ENCODE data around the gene TBC1D9B.

Gene TBC1D9B

GRCh38 chr5:179906795-179907555 lies 722 bp downstream of the TBC1D9B start:
- no peak for DNase-seq

GRCh38 chr5:179906294-179906794 lies 1.4 kb downstream of the TBC1D9B start:
- no peak for DNase-seq

GRCh38 chr5:179905161-179905560 lies 2.5 kb downstream of the TBC1D9B start:
- no peak for DNase-seq

- DNase-seq: no peak
These were observed 3.1 kb downstream of the TBC1D9B start for GRCh38 chr5:179904463-179905160.

GRCh38 chr5:179902763-179903158 lies 4.9 kb downstream of the TBC1D9B start:
- no peak for DNase-seq

- no peak for DNase-seq
These were observed 5.6 kb downstream of the TBC1D9B start for GRCh38 chr5:179901915-179902762.

GRCh38 chr5:179901462-179901861 lies 6.2 kb downstream of the TBC1D9B start:
- no peak for DNase-seq

- no peak for DNase-seq
These were observed 7.0 kb downstream of the TBC1D9B start for GRCh38 chr5:179900711-179901110.

GRCh38 chr5:179900206-179900605 lies 7.5 kb downstream of the TBC1D9B start:
- no peak for DNase-seq

- no peak for DNase-seq
These were observed 11.8 kb downstream of the TBC1D9B start for GRCh38 chr5:179895861-179896260.

GRCh38 chr5:179893958-179894895 lies 13.5 kb downstream of the TBC1D9B start:
- no peak for DNase-seq

- DNase-seq: no peak
These were observed 14.4 kb downstream of the TBC1D9B start for GRCh38 chr5:179893076-179893957.

- no peak for DNase-seq
These were observed 15.4 kb downstream of the TBC1D9B start for GRCh38 chr5:179892255-179892654.

GRCh38 chr5:179890751-179891682 lies 16.7 kb downstream of the TBC1D9B start:
- no peak for DNase-seq

GRCh38 chr5:179889885-179890284 lies 17.8 kb downstream of the TBC1D9B start:
- DNase-seq: no peak

GRCh38 chr5:179887802-179888201 lies 19.9 kb downstream of the TBC1D9B start:
- no peak for DNase-seq

GRCh38 chr5:179887095-179887494 lies 20.6 kb downstream of the TBC1D9B start:
- DNase-seq: no peak

GRCh38 chr5:179886190-179886911 lies 21.3 kb downstream of the TBC1D9B start:
- DNase-seq: no peak

- no peak for DNase-seq
These were observed 22.1 kb downstream of the TBC1D9B start for GRCh38 chr5:179885491-179886090.
